ENCODE results near the gene FBXO28.

DNA sequence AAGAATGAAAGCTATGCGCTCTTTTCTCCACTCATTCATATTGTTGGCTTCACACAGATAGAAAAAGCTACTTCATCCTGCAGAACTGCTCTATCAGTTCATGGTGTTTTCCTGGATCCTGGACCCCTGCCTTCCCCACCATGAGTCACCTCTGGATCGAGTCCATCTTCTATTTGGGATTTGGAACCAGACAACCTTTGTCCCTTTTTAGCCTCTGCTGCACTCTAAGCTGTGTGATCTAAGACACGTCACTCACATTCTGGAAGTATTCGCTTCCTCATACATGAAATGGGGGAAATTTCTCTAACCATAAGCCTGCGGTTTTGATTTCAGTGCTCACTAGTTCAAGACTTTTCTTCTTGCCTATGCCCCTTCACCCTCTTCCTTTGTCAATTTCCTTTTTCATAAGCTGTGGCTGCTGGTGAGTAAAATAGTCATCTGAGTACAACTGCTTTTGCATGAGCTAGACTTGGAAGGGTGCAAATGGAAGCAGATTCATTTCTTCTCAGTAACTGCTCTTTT is 55.0 kb downstream of the FBXO28 start:
- TF ChIP-seq, protein P1, sequence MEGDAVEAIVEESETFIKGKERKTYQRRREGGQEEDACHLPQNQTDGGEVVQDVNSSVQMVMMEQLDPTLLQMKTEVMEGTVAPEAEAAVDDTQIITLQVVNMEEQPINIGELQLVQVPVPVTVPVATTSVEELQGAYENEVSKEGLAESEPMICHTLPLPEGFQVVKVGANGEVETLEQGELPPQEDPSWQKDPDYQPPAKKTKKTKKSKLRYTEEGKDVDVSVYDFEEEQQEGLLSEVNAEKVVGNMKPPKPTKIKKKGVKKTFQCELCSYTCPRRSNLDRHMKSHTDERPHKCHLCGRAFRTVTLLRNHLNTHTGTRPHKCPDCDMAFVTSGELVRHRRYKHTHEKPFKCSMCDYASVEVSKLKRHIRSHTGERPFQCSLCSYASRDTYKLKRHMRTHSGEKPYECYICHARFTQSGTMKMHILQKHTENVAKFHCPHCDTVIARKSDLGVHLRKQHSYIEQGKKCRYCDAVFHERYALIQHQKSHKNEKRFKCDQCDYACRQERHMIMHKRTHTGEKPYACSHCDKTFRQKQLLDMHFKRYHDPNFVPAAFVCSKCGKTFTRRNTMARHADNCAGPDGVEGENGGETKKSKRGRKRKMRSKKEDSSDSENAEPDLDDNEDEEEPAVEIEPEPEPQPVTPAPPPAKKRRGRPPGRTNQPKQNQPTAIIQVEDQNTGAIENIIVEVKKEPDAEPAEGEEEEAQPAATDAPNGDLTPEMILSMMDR (IDR thresholded peaks at IDR 0.05), result no peak
- TF ChIP-seq POLR2A (IDR thresholded peaks at IDR 0.05) (no peak), EP300 (IDR thresholded peaks at IDR 0.05) (no peak)

Measured in stomach (tissue), 4 donors.